HepG2 (cell line): ENCODE results near the gene MRPL39. TPM values are rescaled to one million over a fixed set of nuclear protein-coding genes. Genes with fewer than 3 reads are reported as not detected.

Experiments used
- ATAC-seq: fragments of 200-7000 bp; cut with Tn5 transposase; 3 replicates; pipeline ENCODE4 v1.9.1; 2020; ENCODE audit warnings: mild to moderate bottlenecking, moderate library complexity
- BruUV-seq: library from RNA; stranded (reverse); fragments of 400-500 nt; replicated peaks from 2 replicates; lab custom pipeline; 2021; lab: Mats Ljungman, UMichigan
- CTCF ChIA-PET: fragments of 300-600 bp; formaldehyde crosslinking; extraction: SDS; loops from one replicate; lab custom pipeline; 2021; ENCODE audit warnings: low total read pairs, inconsistent platforms, low intra/inter-chr PET ratio; lab: Yijun Ruan, JAX
- POLR2A ChIA-PET: fragments of 350-600 bp; sonication (Branson Sonifier 250); formaldehyde crosslinking; loops from one replicate; lab custom pipeline; 2020; ENCODE audit warnings: antibody characterized with exemption, inconsistent platforms; lab: Yijun Ruan, JAX
- DNase-seq: peaks from one replicate; pipeline ENCODE4 v3.0.0-alpha.2; 2015; ENCODE audit warnings: low spot score
- FAIRE-seq: peaks from 3 replicates; lab custom pipeline; 2011; peaks lifted over from hg19 to GRCh38; lab: Jason Lieb, UNC
- H2AFZ ChIP-seq: one replicate; pipeline ENCODE4 v1.6.1; 2011; ENCODE audit warnings: low read length, inconsistent platforms
- H3K27ac ChIP-seq: fragments of 300-600 bp; 3 replicates; pipeline ENCODE4 v1.8.0; 2011; ENCODE audit warnings: mixed run types, mild to moderate bottlenecking, mixed read lengths, low read length, inconsistent platforms; ENCODE audit not compliant: insufficient read depth; ENCODE audit errors: extremely low read length
- H3K27me3 ChIP-seq, 2 experiments: fragments of 200-600 bp in 1 of 2; 2 replicates in 1 of 2; 3 replicates in 1 of 2; pipeline versions ENCODE4 v1.6.0 to v1.8.0; 2011; ENCODE audit warnings: low read length in 2 of 2, mild to moderate bottlenecking in 2 of 2, moderate library complexity in 2 of 2, inconsistent platforms in 1 of 2; ENCODE audit not compliant: insufficient read depth in 2 of 2, control insufficient read depth in 1 of 2
- H3K36me3 ChIP-seq, 2 experiments: fragments of 200-600 bp in 1 of 2; replicated peaks in 1 of 2; 2 replicates in 1 of 2; 3 replicates in 1 of 2; pipeline versions ENCODE4 v1.5.1 to v1.8.0; 2011; ENCODE audit warnings: low read length in 2 of 2, inconsistent platforms in 1 of 2; ENCODE audit not compliant: insufficient read depth in 2 of 2, control insufficient read depth in 1 of 2
- H3K4me1 ChIP-seq: 2 replicates; pipeline ENCODE4 v1.5.1; 2012; ENCODE audit warnings: low read length, inconsistent platforms; ENCODE audit not compliant: insufficient read depth
- H3K4me2 ChIP-seq: 2 replicates; pipeline ENCODE4 v1.6.0; 2011; ENCODE audit warnings: low read depth, low read length, inconsistent platforms
- H3K4me3 ChIP-seq, 3 experiments: fragments of 200-600 bp in 1 of 3; sonication (generic), shearing (Covaris generic) in 1 of 3; replicated peaks in 1 of 3; 2 replicates each; pipeline ENCODE4 v1.5.1; 2011 to 2016; ENCODE audit warnings: low read length in 3 of 3, inconsistent platforms in 2 of 3, low read depth in 2 of 3, mild to moderate bottlenecking in 2 of 3, control low read depth in 1 of 3, mixed read lengths in 1 of 3; ENCODE audit not compliant: insufficient read depth in 1 of 3
- H3K79me2 ChIP-seq: one replicate; pipeline ENCODE4 v1.6.1; 2011; ENCODE audit warnings: low read length, inconsistent platforms; ENCODE audit not compliant: insufficient read depth
- H3K9ac ChIP-seq: 2 replicates; pipeline ENCODE4 v1.6.0; 2011; ENCODE audit warnings: mild to moderate bottlenecking, low read depth, low read length, inconsistent platforms; ENCODE audit not compliant: insufficient read depth
- H3K9me3 ChIP-seq: 2 replicates; pipeline ENCODE4 v1.5.1; 2012; ENCODE audit warnings: mild to moderate bottlenecking, low read length
- H4K20me1 ChIP-seq: 2 replicates; pipeline ENCODE4 v1.6.0; 2011; ENCODE audit warnings: inconsistent platforms, mild to moderate bottlenecking, low read length, moderate library complexity; ENCODE audit not compliant: insufficient read depth
- NR1H2 ChIP-seq: sonication (generic); formaldehyde crosslinking; IDR thresholded peaks from 2 replicates; pipeline ENCODE4 v1.8.1; 2022; ENCODE audit warnings: low read depth, missing genetic modification reagents, borderline replicate concordance
- SIX4 ChIP-seq: sonication (generic); formaldehyde crosslinking; IDR thresholded peaks from 2 replicates; pipeline ENCODE4 v1.4.0; 2020; ENCODE audit warnings: missing genetic modification reagents
- SMAD3 ChIP-seq: sonication (generic); formaldehyde crosslinking; IDR thresholded peaks from 2 replicates; pipeline ENCODE4 v1.4.0; 2020; ENCODE audit warnings: missing genetic modification reagents
- ZNF362 ChIP-seq: sonication (generic); formaldehyde crosslinking; IDR thresholded peaks from 2 replicates; pipeline ENCODE4 v1.4.0; 2020; ENCODE audit warnings: missing genetic modification reagents, mild to moderate bottlenecking, borderline replicate concordance
- ZNF747 ChIP-seq: sonication (generic); formaldehyde crosslinking; IDR thresholded peaks from 2 replicates; pipeline ENCODE4 v1.8.1; 2023; ENCODE audit warnings: missing genetic modification reagents, mild to moderate bottlenecking, borderline replicate concordance
- ZNF770 ChIP-seq: sonication (generic); formaldehyde crosslinking; IDR thresholded peaks from 2 replicates; pipeline ENCODE4 v1.5.0; 2020; ENCODE audit warnings: mild to moderate bottlenecking, missing genetic modification reagents
- ZNF776 ChIP-seq: sonication (generic); formaldehyde crosslinking; IDR thresholded peaks from 2 replicates; pipeline ENCODE4 v1.4.0; 2020; ENCODE audit warnings: mild to moderate bottlenecking, missing genetic modification reagents
- ZNF782 ChIP-seq: sonication (generic); formaldehyde crosslinking; IDR thresholded peaks from 2 replicates; pipeline ENCODE4 v1.4.0; 2020; ENCODE audit warnings: missing genetic modification reagents, mild to moderate bottlenecking, borderline replicate concordance
- in situ Hi-C: cut with HindIII; loops from 2 replicates; pipeline ENCODE4 v1.10.0; 2017; ENCODE audit warnings: low pct_unique_long_range_greater_than_20kb; ENCODE audit not compliant: extremely low pct_ligation_motif_present
- intact Hi-C: fragments of 100-400 bp; cut with micrococcal nuclease; formaldehyde crosslinking; loops from one replicate; pipeline ENCODE4 v1.10.0; 2022; ENCODE audit not compliant: unreplicated experiment
- polyA plus RNA-seq, 8 experiments: library from polyadenylated mRNA; depleted of rRNA in 3 of 8; stranded (reverse) in 7 of 8; unstranded in 1 of 8; fragments of >200 nt; fragmentation: Illumina TruSeq in 4 of 8; extraction: Trizol in 4 of 8; gene quantifications; 2 replicates each; pipeline versions ENCODE4 v1.2.1 to v1.2.3, GENCODE V29; 2011 to 2016; ENCODE audit warnings: low read depth in 4 of 8, missing spikeins in 1 of 8, mixed read lengths in 1 of 8; ENCODE audit not compliant: insufficient read depth in 1 of 8
- total RNA-seq, 5 experiments: library from RNA; depleted of rRNA; stranded (reverse); fragments of >200 nt; fragmentation: Illumina TruSeq; extraction: Trizol; gene quantifications; 2 replicates each; pipeline ENCODE4 v1.2.3, GENCODE V29; 2016; ENCODE audit warnings: low read depth in 1 of 5
- TF ChIP-seq, protein P1 (sequence below): sonication (generic); formaldehyde crosslinking; IDR thresholded peaks from 2 replicates; pipeline ENCODE4 v1.4.0; 2020; ENCODE audit warnings: missing genetic modification reagents

The MRPL39 gene
- total and polyA plus RNA-seq, 2 of the 13 experiments (the other 11 are each of a cell fraction or from before 2014, with no cell fraction given) = 29.1 to 91.2 TPM

DNA sequence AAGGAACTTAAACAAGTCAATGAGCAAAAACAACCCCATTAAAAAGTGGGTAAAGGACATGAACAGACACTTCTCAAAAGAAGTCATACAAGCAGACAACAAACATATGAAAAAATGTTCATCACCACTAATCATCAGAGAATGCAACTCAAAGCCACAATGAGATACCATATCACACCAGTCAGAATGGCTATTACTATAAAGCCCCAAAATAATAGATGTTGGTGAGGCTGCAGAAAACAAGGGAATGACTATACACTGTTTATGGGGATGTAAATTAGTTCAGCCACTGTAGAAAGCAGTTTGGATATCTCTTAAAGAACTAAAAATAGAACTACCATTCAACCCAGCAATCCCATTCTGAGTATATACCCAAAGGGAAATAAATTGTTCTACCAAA lies 51.2 kb downstream of the MRPL39 start:
- Histone ChIP-seq H4K20me1 (no peaks in the 10 kb centered on the region), H3K36me3 (no peaks in the 10 kb centered on the region), H2AFZ (no peak overlapping the region), H3K9ac (no peak overlapping the region), H3K4me2 (no peak overlapping the region), H3K27me3 (no peaks in the 10 kb centered on the region), H3K4me3 (no peak overlapping the region), H3K27ac (no peak overlapping the region), H3K79me2 (no peaks in the 10 kb centered on the region), H3K4me1 (peaks cover 36% of the 10 kb centered on the region), H3K9me3 (no peaks in the 10 kb centered on the region)
- BruUV-seq = no TSS peak
- no peak for DNase-seq
- TF ChIP-seq NR1H2 (CRISPR knock-in tag) (no peak), ZNF362 (CRISPR knock-in tag) (no peak), ZNF776 (no peak), SIX4 (CRISPR knock-in tag) (no peak), SMAD3 (no peak), ZNF747 (CRISPR knock-in tag) (no peak), ZNF782 (CRISPR knock-in tag) (no peak), ZNF770 (CRISPR knock-in tag) (no peak)
- TF ChIP-seq, protein P1, sequence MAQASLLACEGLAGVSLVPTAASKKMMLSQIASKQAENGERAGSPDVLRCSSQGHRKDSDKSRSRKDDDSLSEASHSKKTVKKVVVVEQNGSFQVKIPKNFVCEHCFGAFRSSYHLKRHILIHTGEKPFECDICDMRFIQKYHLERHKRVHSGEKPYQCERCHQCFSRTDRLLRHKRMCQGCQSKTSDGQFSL (CRISPR knock-in tag) = no peak
- in situ Hi-C loops (no loop called here), intact Hi-C loops (no loop called here)
- CTCF ChIA-PET = no interaction called here
- POLR2A ChIA-PET = no interaction called here
- no peak for FAIRE-seq
- no peak for ATAC-seq
